NT2/D1 (cell line): Measurements from ENCODE around the gene METAP2.

Experiments
- SUZ12 ChIP-seq: IDR thresholded peaks from 2 replicates; pipeline ENCODE4 v1.6.1; 2011; ENCODE audit not compliant: insufficient read length, insufficient read depth; ENCODE audit errors: extremely low read depth
- YY1 ChIP-seq: IDR thresholded peaks from 2 replicates; pipeline ENCODE4 v1.6.1; 2011; ENCODE audit not compliant: insufficient read length, insufficient read depth

GRCh38 chr12:95551913-95552516 is 78.1 kb downstream of the METAP2 start:
- no peak for TF ChIP-seq SUZ12
- no peak for TF ChIP-seq YY1
